Mammary epithelial cell (primary cell): ENCODE measurements around the gene TJP1.

ENCODE experiments used
- CTCF ChIP-seq, 2 donors: IDR thresholded peaks in 1 of 2; conservative IDR thresholded peaks in 1 of 2; 2 replicates each; pipeline ENCODE4 v1.5.1; 2011 to 2012; ENCODE audit warnings: inconsistent platforms in 2 of 2, low read length in 2 of 2, mild to moderate bottlenecking in 2 of 2, control low read depth in 1 of 2, low read depth in 1 of 2; ENCODE audit not compliant: insufficient read depth in 1 of 2; ENCODE audit errors: extremely low read depth in 1 of 2
- EZH2 ChIP-seq: IDR thresholded peaks from 2 replicates; pipeline ENCODE4 v1.6.1; 2012; ENCODE audit warnings: low read length, inconsistent platforms, borderline replicate concordance

GRCh38 chr15:29812384-29812694, 9.9 kb downstream of the TJP1 start:
- TF ChIP-seq CTCF (conservative IDR thresholded peaks at IDR 0.05 in 1 of 2, IDR thresholded peaks at IDR 0.05 in 1 of 2; ENCODE audit: extremely low read depth in 1 of 2, insufficient read depth in 1 of 2, low read depth in 1 of 2, low read length in 2 of 2) (no peak), EZH2 (no peak)
